Neutrophil (primary cell): ENCODE results near the gene CLIC1.
A peak's percentile ranks its signal among the peaks of the same experiment; 100 is the strongest.

Experiments
- H3K27ac ChIP-seq: fragments of 200-600 bp; sonication (generic); 2 replicates; pipeline ENCODE4 v1.5.1; 2016; ENCODE audit warnings: mild to moderate bottlenecking, moderate library complexity
- H3K27me3 ChIP-seq: fragments of 200-600 bp; sonication (generic); 2 replicates; pipeline ENCODE4 v1.6.0; 2016; ENCODE audit warnings: mild to moderate bottlenecking
- H3K36me3 ChIP-seq: fragments of 200-600 bp; sonication (generic); 2 replicates; pipeline ENCODE4 v1.5.1; 2017
- H3K4me1 ChIP-seq, 2 experiments: fragments of 200-600 bp in 1 of 2; sonication (generic) in 1 of 2; 1 replicate in 1 of 2; 2 replicates in 1 of 2; pipeline versions ENCODE4 v1.5.1 to v1.6.1; 2013 to 2016; ENCODE audit warnings: low read depth in 1 of 2, low read length in 1 of 2, mild to moderate bottlenecking in 1 of 2, moderate library complexity in 1 of 2; ENCODE audit not compliant: control insufficient read depth in 1 of 2, insufficient read depth in 1 of 2
- H3K4me3 ChIP-seq, 2 experiments: fragments of 200-600 bp in 1 of 2; sonication (generic) in 1 of 2; 1 replicate in 1 of 2; 2 replicates in 1 of 2; pipeline ENCODE4 v1.5.1; 2013 to 2016; ENCODE audit warnings: low read depth in 1 of 2, low read length in 1 of 2, mild to moderate bottlenecking in 1 of 2, moderate library complexity in 1 of 2
- H3K9me3 ChIP-seq: fragments of 200-600 bp; sonication (generic); 2 replicates; pipeline ENCODE4 v1.5.1; 2016
- CTCF ChIP-seq: fragments of 200-600 bp; sonication (generic); IDR thresholded peaks from 2 replicates; pipeline ENCODE4 v1.5.1; 2016; ENCODE audit warnings: antibody characterized with exemption

The CLIC1 gene

GRCh38 chr6:31771992-31772358 lies 35.6 kb upstream of the CLIC1 start:
- H3K27me3 ChIP-seq, result peaks cover 5% of the 10 kb centered on the region
- no peak overlapping the region for H3K27ac ChIP-seq
- H3K4me1 ChIP-seq, result peaks cover 26 to 33% of the 10 kb centered on the region in 2 experiments
- no peaks in the 10 kb centered on the region for H3K36me3 ChIP-seq
- H3K9me3 ChIP-seq, result no peaks in the 10 kb centered on the region
- no peak overlapping the region for H3K4me3 ChIP-seq
- no peak for TF ChIP-seq CTCF

GRCh38 chr6:31770860-31771259 lies 34.5 kb upstream of the CLIC1 start:
- Histone ChIP-seq H3K4me3 (no peak overlapping the region), H3K36me3 (no peaks in the 10 kb centered on the region), H3K4me1 (peaks cover 26 to 27% of the 10 kb centered on the region in 2 experiments), H3K27ac (no peak overlapping the region), H3K27me3 (no peaks in the 10 kb centered on the region), H3K9me3 (no peaks in the 10 kb centered on the region)
- TF ChIP-seq CTCF, result no peak

- no peaks in the 10 kb centered on the region for H3K9me3 ChIP-seq
- TF ChIP-seq CTCF, result peak; percentile 95
Observed at GRCh38 chr6:31769684-31770371, 33.5 kb upstream of the CLIC1 start.

GRCh38 chr6:31768363-31769257 lies 32.3 kb upstream of the CLIC1 start:
- Histone ChIP-seq H3K9me3 (no peaks in the 10 kb centered on the region), H3K4me3 (peak overlapping the region in 1 of 2 experiments; percentile 30), H3K36me3 (no peaks in the 10 kb centered on the region), H3K27ac (peak overlapping the region; percentile 80), H3K4me1 (peaks cover 26 to 27% of the 10 kb centered on the region in 2 experiments), H3K27me3 (no peaks in the 10 kb centered on the region)
- no peak for TF ChIP-seq CTCF

More at GRCh38 chr6:31769684-31770371, 33.5 kb upstream of the CLIC1 start:
- Histone ChIP-seq H3K4me3 (peak overlapping the region in 1 of 2 experiments; percentile 29), H3K27ac (peak overlapping the region; percentile 80), H3K36me3 (no peaks in the 10 kb centered on the region), H3K27me3 (no peaks in the 10 kb centered on the region), H3K4me1 (peaks cover 26 to 27% of the 10 kb centered on the region in 2 experiments)

- Histone ChIP-seq H3K36me3 (no peaks in the 10 kb centered on the region), H3K27me3 (no peaks in the 10 kb centered on the region), H3K27ac (peak overlapping the region; percentile 26), H3K9me3 (no peaks in the 10 kb centered on the region), H3K4me1 (peaks cover 26 to 27% of the 10 kb centered on the region in 2 experiments), H3K4me3 (no peak overlapping the region)
- TF ChIP-seq CTCF, result no peak
Observed at GRCh38 chr6:31767096-31767645, 30.8 kb upstream of the CLIC1 start.
